ENCODE results near the gene MICAL1.

DNA sequence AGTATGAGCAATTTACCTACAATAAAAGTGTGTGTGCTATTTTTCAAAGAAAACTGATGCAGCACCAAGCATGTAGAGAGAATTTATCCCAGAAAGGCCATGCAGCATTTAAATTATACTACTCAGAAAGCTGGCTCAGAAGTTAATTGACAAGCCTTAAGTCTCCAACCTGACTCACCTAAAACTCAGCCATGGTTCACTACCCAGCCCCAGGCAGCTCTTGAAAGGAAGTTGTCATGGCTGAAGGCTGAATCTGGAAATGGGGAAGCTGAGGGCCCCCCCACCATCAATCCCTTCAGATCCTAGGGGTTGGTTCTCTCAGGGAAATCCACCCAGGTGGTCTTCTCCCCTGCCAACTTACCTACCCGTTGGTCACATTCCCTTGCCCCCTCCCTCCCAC is 34.8 kb downstream of the MICAL1 start:
- TF ChIP-seq, protein P1, sequence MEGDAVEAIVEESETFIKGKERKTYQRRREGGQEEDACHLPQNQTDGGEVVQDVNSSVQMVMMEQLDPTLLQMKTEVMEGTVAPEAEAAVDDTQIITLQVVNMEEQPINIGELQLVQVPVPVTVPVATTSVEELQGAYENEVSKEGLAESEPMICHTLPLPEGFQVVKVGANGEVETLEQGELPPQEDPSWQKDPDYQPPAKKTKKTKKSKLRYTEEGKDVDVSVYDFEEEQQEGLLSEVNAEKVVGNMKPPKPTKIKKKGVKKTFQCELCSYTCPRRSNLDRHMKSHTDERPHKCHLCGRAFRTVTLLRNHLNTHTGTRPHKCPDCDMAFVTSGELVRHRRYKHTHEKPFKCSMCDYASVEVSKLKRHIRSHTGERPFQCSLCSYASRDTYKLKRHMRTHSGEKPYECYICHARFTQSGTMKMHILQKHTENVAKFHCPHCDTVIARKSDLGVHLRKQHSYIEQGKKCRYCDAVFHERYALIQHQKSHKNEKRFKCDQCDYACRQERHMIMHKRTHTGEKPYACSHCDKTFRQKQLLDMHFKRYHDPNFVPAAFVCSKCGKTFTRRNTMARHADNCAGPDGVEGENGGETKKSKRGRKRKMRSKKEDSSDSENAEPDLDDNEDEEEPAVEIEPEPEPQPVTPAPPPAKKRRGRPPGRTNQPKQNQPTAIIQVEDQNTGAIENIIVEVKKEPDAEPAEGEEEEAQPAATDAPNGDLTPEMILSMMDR (IDR thresholded peaks at IDR 0.05) = no peak
- TF ChIP-seq EP300 (IDR thresholded peaks at IDR 0.05) = no peak
- no peak for TF ChIP-seq POLR2A (IDR thresholded peaks at IDR 0.05)
